ENCODE results near the gene RCC1. TPM values are rescaled to one million over a fixed set of nuclear protein-coding genes. Genes with fewer than 3 reads are reported as not detected.
"Not testable (repeated sequence)": the region's sequence is repeated elsewhere in the genome, so short reads cannot be mapped to it uniquely, and the experiment has no call there.

The RCC1 gene
- total RNA-seq, 4 donors from 2014 or later: 3.8 to 37.6 (median 13.8) TPM

DNA sequence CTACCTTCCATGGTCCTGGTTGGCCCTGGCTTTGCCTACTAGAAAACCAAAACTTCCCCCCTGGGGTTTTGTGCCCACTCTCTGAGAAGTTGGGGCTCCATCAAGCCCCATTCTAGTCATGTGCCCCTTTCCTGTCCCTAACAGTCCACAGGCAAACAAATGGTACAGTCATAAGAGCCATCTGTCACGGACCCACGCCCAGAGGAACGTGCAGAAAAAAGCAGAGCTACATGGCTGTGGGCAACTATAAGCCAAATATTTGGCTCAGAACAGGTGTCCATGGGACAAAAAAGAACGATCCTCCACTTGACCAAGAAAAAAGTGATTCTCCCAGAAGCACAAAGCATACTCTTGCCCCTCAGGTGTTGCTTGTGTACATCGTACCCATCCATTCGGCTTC, 32.4 kb downstream of the RCC1 start:
- H3K4me1 ChIP-seq: no peaks in the 10 kb centered on the region
- TF ChIP-seq, protein P1, sequence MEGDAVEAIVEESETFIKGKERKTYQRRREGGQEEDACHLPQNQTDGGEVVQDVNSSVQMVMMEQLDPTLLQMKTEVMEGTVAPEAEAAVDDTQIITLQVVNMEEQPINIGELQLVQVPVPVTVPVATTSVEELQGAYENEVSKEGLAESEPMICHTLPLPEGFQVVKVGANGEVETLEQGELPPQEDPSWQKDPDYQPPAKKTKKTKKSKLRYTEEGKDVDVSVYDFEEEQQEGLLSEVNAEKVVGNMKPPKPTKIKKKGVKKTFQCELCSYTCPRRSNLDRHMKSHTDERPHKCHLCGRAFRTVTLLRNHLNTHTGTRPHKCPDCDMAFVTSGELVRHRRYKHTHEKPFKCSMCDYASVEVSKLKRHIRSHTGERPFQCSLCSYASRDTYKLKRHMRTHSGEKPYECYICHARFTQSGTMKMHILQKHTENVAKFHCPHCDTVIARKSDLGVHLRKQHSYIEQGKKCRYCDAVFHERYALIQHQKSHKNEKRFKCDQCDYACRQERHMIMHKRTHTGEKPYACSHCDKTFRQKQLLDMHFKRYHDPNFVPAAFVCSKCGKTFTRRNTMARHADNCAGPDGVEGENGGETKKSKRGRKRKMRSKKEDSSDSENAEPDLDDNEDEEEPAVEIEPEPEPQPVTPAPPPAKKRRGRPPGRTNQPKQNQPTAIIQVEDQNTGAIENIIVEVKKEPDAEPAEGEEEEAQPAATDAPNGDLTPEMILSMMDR (IDR thresholded peaks at IDR 0.05): no peak
- no peak for TF ChIP-seq POLR2A (IDR thresholded peaks at IDR 0.05)
- no peak overlapping the region for H3K4me3 ChIP-seq
- no peaks in the 10 kb centered on the region for H3K36me3 ChIP-seq
- intact Hi-C loops (cut with DNase I; ENCODE audit: low total_unique reads): no loop called here
- H3K27ac ChIP-seq: no peak overlapping the region
- no peak for DNase-seq
- no peaks in the 10 kb centered on the region for H3K9me3 ChIP-seq
- H3K27me3 ChIP-seq: no peaks in the 10 kb centered on the region

DNA sequence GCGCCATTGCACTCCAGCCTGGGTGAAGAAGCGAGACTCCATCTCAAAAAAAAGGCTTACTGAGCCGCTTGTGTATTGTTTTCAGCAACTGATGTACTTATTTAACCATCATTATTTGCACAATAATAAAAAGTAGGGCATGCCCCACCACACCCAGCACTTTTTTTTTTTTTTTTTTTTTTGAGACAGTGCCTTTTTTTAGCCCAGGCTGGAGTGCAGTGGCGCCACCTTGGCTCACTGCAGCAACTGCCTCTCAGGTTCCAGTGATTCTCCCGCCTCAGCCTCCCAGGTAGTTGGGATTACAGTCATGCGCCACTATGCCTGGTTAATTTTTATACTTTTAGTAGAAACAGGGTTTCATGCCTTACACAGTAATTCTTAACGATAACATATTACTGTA, 34.8 kb downstream of the RCC1 start:
- no peak overlapping the region for H3K4me3 ChIP-seq
- H3K27ac ChIP-seq: no peak overlapping the region
- H3K36me3 ChIP-seq: no peaks in the 10 kb centered on the region
- H3K27me3 ChIP-seq: no peaks in the 10 kb centered on the region
- DNase-seq: no peak
- H3K9me3 ChIP-seq: no peaks in the 10 kb centered on the region
- no peaks in the 10 kb centered on the region for H3K4me1 ChIP-seq
- TF ChIP-seq, protein P1 (IDR thresholded peaks at IDR 0.05): no peak
- no peak for TF ChIP-seq POLR2A (IDR thresholded peaks at IDR 0.05)
- intact Hi-C loops (cut with DNase I; ENCODE audit: low total_unique reads): no loop called here

DNA sequence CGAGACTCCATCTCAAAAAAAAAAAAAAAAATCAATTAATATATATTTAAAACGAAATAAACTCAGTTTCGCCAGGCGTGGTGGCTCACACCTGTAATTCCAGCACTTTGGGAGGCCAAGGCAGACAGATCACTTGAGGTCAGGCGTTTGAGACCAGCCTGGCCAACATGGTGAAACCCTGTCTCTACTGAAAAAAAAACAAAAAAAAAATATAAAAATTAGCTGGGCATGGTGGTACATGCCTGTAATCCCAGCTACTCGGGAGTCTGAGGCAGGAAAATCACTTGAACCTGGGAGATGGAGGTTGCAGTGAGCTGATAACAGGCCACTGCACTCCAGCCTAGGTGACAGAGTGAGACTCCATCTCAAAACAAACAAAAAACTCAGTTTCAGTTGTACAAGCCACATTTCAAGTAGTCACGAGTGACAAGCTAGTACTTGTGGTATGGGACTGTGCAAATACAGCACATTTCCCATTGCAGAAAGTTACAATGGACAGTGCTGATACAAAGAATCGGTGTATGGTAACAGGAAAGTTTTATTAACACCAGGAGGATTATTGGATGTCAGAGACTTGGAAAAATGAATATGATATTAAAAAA, 35.7 kb downstream of the RCC1 start:
- H3K27ac ChIP-seq; intact Hi-C loops (cut with DNase I; ENCODE audit: low total_unique reads); H3K9me3 ChIP-seq; H3K4me3 ChIP-seq; DNase-seq; H3K27me3 ChIP-seq; H3K36me3 ChIP-seq; H3K4me1 ChIP-seq: not testable (repeated sequence)

DNA sequence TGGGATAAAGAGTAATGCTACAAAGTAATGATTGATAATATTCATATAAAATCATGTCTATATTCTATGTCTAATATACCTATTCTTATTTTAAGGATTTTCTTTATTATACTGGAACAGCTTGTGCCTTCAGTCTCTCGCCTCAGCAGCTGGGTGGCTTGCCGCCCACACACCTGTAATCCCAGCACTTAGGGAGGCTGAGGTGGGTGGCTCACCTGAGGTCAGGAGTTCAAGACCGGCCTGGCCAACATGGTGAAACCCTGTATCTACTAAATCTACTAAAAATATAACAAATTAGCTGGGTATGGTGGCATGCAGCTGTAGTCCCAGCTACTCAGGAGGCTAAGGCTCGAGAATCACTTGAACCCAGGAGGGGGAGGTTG, 39.4 kb downstream of the RCC1 start:
- DNase-seq: no peak
- Histone ChIP-seq H3K36me3 (no peaks in the 10 kb centered on the region), H3K27me3 (no peaks in the 10 kb centered on the region), H3K9me3 (no peaks in the 10 kb centered on the region), H3K4me1 (no peaks in the 10 kb centered on the region), H3K4me3 (no peak overlapping the region), H3K27ac (no peak overlapping the region)
- intact Hi-C loops (cut with DNase I; ENCODE audit: low total_unique reads): no loop called here
- no peak for TF ChIP-seq POLR2A (IDR thresholded peaks at IDR 0.05)
- TF ChIP-seq, protein P1 (IDR thresholded peaks at IDR 0.05): no peak

DNA sequence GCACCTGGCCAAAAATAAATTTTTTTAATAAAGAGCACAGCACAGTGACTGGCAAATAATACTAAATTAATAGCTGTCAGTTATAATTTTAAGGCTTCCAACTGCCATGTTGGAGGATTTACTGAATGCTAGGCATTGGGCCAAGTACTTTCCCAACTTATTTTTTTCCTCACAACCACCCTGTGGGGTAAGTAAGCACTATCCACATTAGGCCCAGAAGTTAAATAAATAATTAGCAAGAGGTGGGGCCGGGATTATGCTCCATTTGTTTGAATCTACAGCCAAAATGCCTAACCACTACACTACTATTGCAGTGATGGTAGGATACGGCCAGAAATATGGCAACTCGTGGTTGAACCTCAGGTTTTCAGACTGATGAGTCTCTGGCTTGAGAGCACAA, 42.5 kb downstream of the RCC1 start:
- Histone ChIP-seq H3K4me1 (no peaks in the 10 kb centered on the region), H3K27me3 (peaks cover 0 to 5% of the 10 kb centered on the region in 2 donors), H3K9me3 (no peaks in the 10 kb centered on the region), H3K4me3 (no peak overlapping the region), H3K36me3 (no peaks in the 10 kb centered on the region), H3K27ac (no peak overlapping the region)
- intact Hi-C loops (cut with DNase I; ENCODE audit: low total_unique reads): no loop called here
- TF ChIP-seq, protein P1 (IDR thresholded peaks at IDR 0.05): no peak
- no peak for TF ChIP-seq POLR2A (IDR thresholded peaks at IDR 0.05)
- DNase-seq: no peak

DNA sequence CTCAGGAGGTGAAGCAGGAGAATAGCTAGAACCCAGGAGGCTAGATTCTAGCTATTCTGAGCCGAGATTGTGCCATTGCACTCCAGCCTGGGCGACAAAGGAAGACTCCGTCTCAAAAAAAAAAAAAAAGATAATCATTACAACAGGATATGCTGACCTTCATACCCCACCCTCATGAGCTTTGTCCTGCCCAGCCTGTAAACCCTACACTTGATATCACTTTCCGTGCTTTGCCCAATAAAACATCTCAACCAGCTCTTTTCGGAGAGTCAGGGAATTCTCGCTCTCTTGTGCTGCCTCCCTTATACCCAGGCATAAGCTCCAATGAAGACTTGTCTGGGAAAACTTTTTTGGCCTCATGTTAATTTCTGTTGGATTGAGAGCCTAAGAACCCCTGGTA, 45.5 kb downstream of the RCC1 start:
- H3K36me3 ChIP-seq: no peaks in the 10 kb centered on the region
- H3K4me3 ChIP-seq: no peak overlapping the region
- H3K9me3 ChIP-seq: no peaks in the 10 kb centered on the region
- H3K27me3 ChIP-seq: peaks cover 0 to 5% of the 10 kb centered on the region in 2 donors
- no peak for DNase-seq
- intact Hi-C loops (cut with DNase I; ENCODE audit: low total_unique reads): no loop called here
- H3K4me1 ChIP-seq: no peaks in the 10 kb centered on the region
- no peak overlapping the region for H3K27ac ChIP-seq
- TF ChIP-seq POLR2A (IDR thresholded peaks at IDR 0.05): no peak
- TF ChIP-seq, protein P1 (IDR thresholded peaks at IDR 0.05): no peak
